ENCODE results near the gene CALML5.

Gene CALML5

GRCh38 chr10:5534880-5535856, 35.8 kb upstream of the CALML5 start:
- Histone ChIP-seq H3K23ac (ENCODE audit: low read length) (no peak overlapping the region), H3K79me1 (ENCODE audit: low read length) (no peaks in the 10 kb centered on the region), H3K27ac (ENCODE audit: low read depth, low read length) (no peak overlapping the region), H3K4me3 (ENCODE audit: low read length) (no peak overlapping the region), H3K9ac (ENCODE audit: low read length) (no peak overlapping the region), H3K4me1 (ENCODE audit: control insufficient read depth, low read depth, low read length) (no peaks in the 10 kb centered on the region), H3K36me3 (ENCODE audit: control insufficient read depth, insufficient read depth, low read length) (no peaks in the 10 kb centered on the region), H2BK15ac (replicated peaks; ENCODE audit: low read depth) (no peak overlapping the region), H3K27me3 (ENCODE audit: insufficient read depth, low read length, poor library complexity) (no peaks in the 10 kb centered on the region), H2BK5ac (ENCODE audit: low read length) (no peak overlapping the region), H2AK5ac (ENCODE audit: low read length) (no peak overlapping the region), H4K5ac (ENCODE audit: low read length) (no peak overlapping the region), H3K4me2 (ENCODE audit: low read length) (no peak overlapping the region), H4K8ac (ENCODE audit: low read depth, low read length) (no peak overlapping the region), H2BK120ac (ENCODE audit: low read depth, low read length) (no peak overlapping the region), H3K79me2 (ENCODE audit: control insufficient read depth, insufficient read depth, low read length) (no peaks in the 10 kb centered on the region), H3K18ac (ENCODE audit: low read length) (no peak overlapping the region), H3K56ac (ENCODE audit: low read length) (no peak overlapping the region), H3K4ac (ENCODE audit: low read depth, low read length) (no peak overlapping the region)
- WGBS (ENCODE audit: extremely low coverage, insufficient coverage, low lambda C conversion rate) = no CpG with 5 or more reads among the region's 8 CpGs
- DNase-seq = no peak

- H3K27me3 ChIP-seq (ENCODE audit: insufficient read depth, low read length, poor library complexity) = no peaks in the 10 kb centered on the region
- no peak overlapping the region for H3K4me2 ChIP-seq (ENCODE audit: low read length)
- no peak overlapping the region for H3K4me3 ChIP-seq (ENCODE audit: low read length)
- no peak overlapping the region for H3K18ac ChIP-seq (ENCODE audit: low read length)
- DNase-seq = no peak
- no peak overlapping the region for H2BK5ac ChIP-seq (ENCODE audit: low read length)
- H2BK120ac ChIP-seq (ENCODE audit: low read depth, low read length) = no peak overlapping the region
- no peak overlapping the region for H3K56ac ChIP-seq (ENCODE audit: low read length)
- no peak overlapping the region for H3K27ac ChIP-seq (ENCODE audit: low read depth, low read length)
- H3K23ac ChIP-seq (ENCODE audit: low read length) = no peak overlapping the region
- H2AK5ac ChIP-seq (ENCODE audit: low read length) = no peak overlapping the region
- no peaks in the 10 kb centered on the region for H3K79me1 ChIP-seq (ENCODE audit: low read length)
- H2BK15ac ChIP-seq (replicated peaks; ENCODE audit: low read depth) = no peak overlapping the region
- H3K4me1 ChIP-seq (ENCODE audit: control insufficient read depth, low read depth, low read length) = no peaks in the 10 kb centered on the region
- H3K36me3 ChIP-seq (ENCODE audit: control insufficient read depth, insufficient read depth, low read length) = no peaks in the 10 kb centered on the region
- H4K5ac ChIP-seq (ENCODE audit: low read length) = no peak overlapping the region
- H3K79me2 ChIP-seq (ENCODE audit: control insufficient read depth, insufficient read depth, low read length) = no peaks in the 10 kb centered on the region
- no peak overlapping the region for H3K4ac ChIP-seq (ENCODE audit: low read depth, low read length)
- no peak overlapping the region for H3K9ac ChIP-seq (ENCODE audit: low read length)
- WGBS (ENCODE audit: extremely low coverage, insufficient coverage, low lambda C conversion rate) = no CpG with 5 or more reads among the region's 38 CpGs
- H4K8ac ChIP-seq (ENCODE audit: low read depth, low read length) = no peak overlapping the region
These were observed 34.9 kb upstream of the CALML5 start for GRCh38 chr10:5534051-5534821.

- no CpG with 5 or more reads among the region's 21 CpGs for WGBS (ENCODE audit: extremely low coverage, insufficient coverage, low lambda C conversion rate)
- Histone ChIP-seq H3K79me2 (ENCODE audit: control insufficient read depth, insufficient read depth, low read length) (no peaks in the 10 kb centered on the region), H3K36me3 (ENCODE audit: control insufficient read depth, insufficient read depth, low read length) (no peaks in the 10 kb centered on the region), H3K4ac (ENCODE audit: low read depth, low read length) (no peak overlapping the region), H2AK5ac (ENCODE audit: low read length) (no peak overlapping the region), H3K23ac (ENCODE audit: low read length) (no peak overlapping the region), H3K27me3 (ENCODE audit: insufficient read depth, low read length, poor library complexity) (no peaks in the 10 kb centered on the region), H3K4me1 (ENCODE audit: control insufficient read depth, low read depth, low read length) (no peaks in the 10 kb centered on the region), H3K27ac (ENCODE audit: low read depth, low read length) (no peak overlapping the region), H3K9ac (ENCODE audit: low read length) (no peak overlapping the region), H3K56ac (ENCODE audit: low read length) (no peak overlapping the region), H2BK15ac (replicated peaks; ENCODE audit: low read depth) (no peak overlapping the region), H3K4me2 (ENCODE audit: low read length) (no peak overlapping the region), H3K79me1 (ENCODE audit: low read length) (no peaks in the 10 kb centered on the region), H2BK5ac (ENCODE audit: low read length) (no peak overlapping the region), H3K18ac (ENCODE audit: low read length) (no peak overlapping the region), H2BK120ac (ENCODE audit: low read depth, low read length) (no peak overlapping the region), H4K8ac (ENCODE audit: low read depth, low read length) (no peak overlapping the region), H4K5ac (ENCODE audit: low read length) (no peak overlapping the region), H3K4me3 (ENCODE audit: low read length) (no peak overlapping the region)
- DNase-seq = no peak
These were observed 33.8 kb upstream of the CALML5 start for GRCh38 chr10:5533098-5533731.

GRCh38 chr10:5532618-5533097, 33.3 kb upstream of the CALML5 start:
- no peak overlapping the region for H4K8ac ChIP-seq (ENCODE audit: low read depth, low read length)
- no peaks in the 10 kb centered on the region for H3K79me1 ChIP-seq (ENCODE audit: low read length)
- H3K9ac ChIP-seq (ENCODE audit: low read length) = no peak overlapping the region
- no peak overlapping the region for H3K23ac ChIP-seq (ENCODE audit: low read length)
- no peak for DNase-seq
- H3K27me3 ChIP-seq (ENCODE audit: insufficient read depth, low read length, poor library complexity) = no peaks in the 10 kb centered on the region
- no peak overlapping the region for H3K4me3 ChIP-seq (ENCODE audit: low read length)
- H2BK15ac ChIP-seq (replicated peaks; ENCODE audit: low read depth) = no peak overlapping the region
- H3K27ac ChIP-seq (ENCODE audit: low read depth, low read length) = no peak overlapping the region
- H3K56ac ChIP-seq (ENCODE audit: low read length) = no peak overlapping the region
- H3K36me3 ChIP-seq (ENCODE audit: control insufficient read depth, insufficient read depth, low read length) = no peaks in the 10 kb centered on the region
- WGBS (ENCODE audit: extremely low coverage, insufficient coverage, low lambda C conversion rate) = no CpG with 5 or more reads among the region's 6 CpGs
- H3K79me2 ChIP-seq (ENCODE audit: control insufficient read depth, insufficient read depth, low read length) = no peaks in the 10 kb centered on the region
- H2AK5ac ChIP-seq (ENCODE audit: low read length) = no peak overlapping the region
- H3K4me1 ChIP-seq (ENCODE audit: control insufficient read depth, low read depth, low read length) = no peaks in the 10 kb centered on the region
- H3K4ac ChIP-seq (ENCODE audit: low read depth, low read length) = no peak overlapping the region
- H3K4me2 ChIP-seq (ENCODE audit: low read length) = no peak overlapping the region
- H3K18ac ChIP-seq (ENCODE audit: low read length) = no peak overlapping the region
- no peak overlapping the region for H2BK120ac ChIP-seq (ENCODE audit: low read depth, low read length)
- no peak overlapping the region for H2BK5ac ChIP-seq (ENCODE audit: low read length)
- no peak overlapping the region for H4K5ac ChIP-seq (ENCODE audit: low read length)

GRCh38 chr10:5532307-5532605, 32.9 kb upstream of the CALML5 start:
- no peak overlapping the region for H3K23ac ChIP-seq (ENCODE audit: low read length)

More at GRCh38 chr10:5532307-5532605, 32.9 kb upstream of the CALML5 start:
- WGBS (ENCODE audit: extremely low coverage, insufficient coverage, low lambda C conversion rate) = no CpG with 5 or more reads among the region's 10 CpGs
- Histone ChIP-seq H3K4ac (ENCODE audit: low read depth, low read length) (no peak overlapping the region), H3K79me2 (ENCODE audit: control insufficient read depth, insufficient read depth, low read length) (no peaks in the 10 kb centered on the region), H3K4me3 (ENCODE audit: low read length) (no peak overlapping the region), H3K27ac (ENCODE audit: low read depth, low read length) (no peak overlapping the region), H3K79me1 (ENCODE audit: low read length) (no peaks in the 10 kb centered on the region), H2BK15ac (replicated peaks; ENCODE audit: low read depth) (no peak overlapping the region), H3K4me2 (ENCODE audit: low read length) (no peak overlapping the region), H3K56ac (ENCODE audit: low read length) (no peak overlapping the region), H3K27me3 (ENCODE audit: insufficient read depth, low read length, poor library complexity) (no peaks in the 10 kb centered on the region), H2BK5ac (ENCODE audit: low read length) (no peak overlapping the region), H3K4me1 (ENCODE audit: control insufficient read depth, low read depth, low read length) (no peaks in the 10 kb centered on the region), H3K9ac (ENCODE audit: low read length) (no peak overlapping the region), H4K8ac (ENCODE audit: low read depth, low read length) (no peak overlapping the region), H4K5ac (ENCODE audit: low read length) (no peak overlapping the region), H3K18ac (ENCODE audit: low read length) (no peak overlapping the region), H2BK120ac (ENCODE audit: low read depth, low read length) (no peak overlapping the region), H2AK5ac (ENCODE audit: low read length) (no peak overlapping the region), H3K36me3 (ENCODE audit: control insufficient read depth, insufficient read depth, low read length) (no peaks in the 10 kb centered on the region)
- DNase-seq = no peak
